ENCODE measurements around the gene IFT172. TPM values are rescaled to one million over a fixed set of nuclear protein-coding genes. Genes with fewer than 3 reads are reported as not detected.

Gene IFT172
- total and polyA plus RNA-seq, 2 donors (not counting 1 experiment from before 2014, with no cell fraction given) = 21.4 to 33.3 TPM

DNA sequence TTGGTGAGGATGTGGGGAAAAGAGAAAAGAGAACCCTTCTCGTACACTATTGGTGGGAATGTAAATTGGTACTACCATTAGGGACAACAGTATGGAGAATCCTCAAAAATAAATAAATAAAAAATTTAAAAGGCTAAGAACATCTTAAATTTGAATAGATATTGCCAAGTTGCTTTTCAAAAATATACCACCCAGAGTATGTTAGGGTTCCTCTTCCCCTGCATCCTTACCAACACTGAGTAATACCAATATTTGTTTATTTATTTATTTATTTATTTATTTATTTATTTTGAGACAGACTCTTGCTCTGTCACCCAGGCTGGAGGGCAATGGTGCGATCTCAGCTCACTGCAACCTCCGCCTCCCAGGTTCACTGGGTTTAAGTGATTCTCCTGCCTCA, 66.6 kb downstream of the IFT172 start:
- no peak for DNase-seq
- H4K20me1 ChIP-seq (ENCODE audit: control insufficient read depth, insufficient read depth, low read length, poor library complexity, severe bottlenecking) = no peaks in the 10 kb centered on the region
- H3K79me2 ChIP-seq (ENCODE audit: control insufficient read depth, insufficient read depth, low read length) = no peaks in the 10 kb centered on the region
- ATAC-seq (ENCODE audit: low read depth) = no peak
- H3K27ac ChIP-seq (ENCODE audit: low read length in 2 of 2) = no peak overlapping the region
- Mint-ChIP-seq H3K27ac (no peak overlapping the region), H3K27me3 (peaks cover 7% of the 10 kb centered on the region), H3K4me3 (no peak overlapping the region), H3K4me1 (peaks cover 5% of the 10 kb centered on the region), H3K9me3 (ENCODE audit: insufficient read depth) (no peaks in the 10 kb centered on the region)
- no peak overlapping the region for H3K9ac ChIP-seq (ENCODE audit: low read length)
- WGBS (ENCODE audit: insufficient coverage) = 100% methylated on average over 2 of the region's 3 CpGs
- H2AFZ ChIP-seq (ENCODE audit: insufficient read depth, low read depth, low read length, poor library complexity, severe bottlenecking) = no peak overlapping the region
- ChIA-PET POLR2A (no interaction called here), CTCF (no interaction called here)
- no peak for TF ChIP-seq EZH2 (IDR thresholded peaks at IDR 0.05; ENCODE audit: borderline replicate concordance, insufficient read depth, low read depth, low read length, poor library complexity, severe bottlenecking)
- no peak for TF ChIP-seq CTCF (IDR thresholded peaks at IDR 0.05)
- no peak overlapping the region for H3K4me2 ChIP-seq (replicated peaks; ENCODE audit: low read depth, low read length, poor library complexity, severe bottlenecking)
- H3K4me3 ChIP-seq (ENCODE audit: control extremely low read depth in 1 of 5, extremely low read depth in 1 of 5, insufficient read depth in 1 of 5, low read depth in 2 of 5, low read length in 4 of 5) = no peak overlapping the region
- no peaks in the 10 kb centered on the region for H3K27me3 ChIP-seq (replicated peaks in 1 of 4; ENCODE audit: control extremely low read depth in 1 of 4, control insufficient read depth in 3 of 4, insufficient read depth in 4 of 4, low read length in 3 of 4)
- H3K36me3 ChIP-seq (replicated peaks in 1 of 2; ENCODE audit: control extremely low read depth in 1 of 2, control insufficient read depth in 1 of 2, extremely low read depth in 1 of 2, insufficient read depth in 2 of 2, low read length in 1 of 2) = no peaks in the 10 kb centered on the region
- intact Hi-C loops (cut with micrococcal nuclease) = no loop called here
- no peaks in the 10 kb centered on the region for H3K9me3 ChIP-seq (ENCODE audit: control extremely low read depth in 1 of 3, control insufficient read depth in 2 of 3, insufficient read depth in 1 of 3, low read length in 2 of 3)
- H3K4me1 ChIP-seq (ENCODE audit: control insufficient read depth in 2 of 2, insufficient read depth in 2 of 2, low read length in 2 of 2) = peaks cover 4 to 6% of the 10 kb centered on the region in 2 donors

DNA sequence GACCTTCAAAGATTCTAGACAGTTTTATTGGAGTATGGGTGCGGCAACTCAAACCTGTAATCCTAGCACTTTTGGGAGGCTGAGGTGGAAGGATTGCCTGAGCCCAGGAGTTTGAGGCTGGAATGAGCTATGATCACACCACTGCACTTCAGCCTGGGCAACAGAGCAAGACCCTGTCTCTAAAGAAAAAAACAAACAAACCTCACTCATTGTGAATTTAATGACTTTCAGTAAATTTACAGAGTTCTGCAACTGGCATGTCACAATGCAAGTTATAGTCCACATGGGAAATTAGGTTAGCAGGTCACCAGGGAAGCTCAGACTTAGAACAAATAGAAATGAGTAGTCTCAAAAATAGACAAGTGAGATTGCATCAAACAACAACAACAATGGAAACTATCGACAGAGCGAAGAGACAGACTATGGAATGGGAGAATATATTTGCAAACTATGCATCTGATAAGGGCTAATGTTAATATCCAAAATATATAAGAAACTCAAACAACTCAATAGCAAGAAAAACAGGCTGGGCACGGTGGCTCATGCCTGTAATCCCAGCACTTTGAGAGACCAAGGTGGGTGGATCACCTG, 67.8 kb downstream of the IFT172 start:
- H3K4me1 ChIP-seq (ENCODE audit: control insufficient read depth in 2 of 2, insufficient read depth in 2 of 2, low read length in 2 of 2) = no peaks in the 10 kb centered on the region
- H3K27ac ChIP-seq (ENCODE audit: low read length in 2 of 2) = no peak overlapping the region
- POLR2A ChIA-PET = no interaction called here
- H3K9me3 ChIP-seq (ENCODE audit: control extremely low read depth in 1 of 3, control insufficient read depth in 2 of 3, insufficient read depth in 1 of 3, low read length in 2 of 3) = no peaks in the 10 kb centered on the region
- no peak overlapping the region for H3K4me2 ChIP-seq (replicated peaks; ENCODE audit: low read depth, low read length, poor library complexity, severe bottlenecking)
- Mint-ChIP-seq H3K9me3 (ENCODE audit: insufficient read depth) (no peaks in the 10 kb centered on the region), H3K4me3 (no peak overlapping the region), H3K4me1 (no peaks in the 10 kb centered on the region), H3K27ac (no peak overlapping the region), H3K27me3 (peaks cover 7% of the 10 kb centered on the region)
- no peak for TF ChIP-seq CTCF (IDR thresholded peaks at IDR 0.05)
- no peak for TF ChIP-seq EZH2 (IDR thresholded peaks at IDR 0.05; ENCODE audit: borderline replicate concordance, insufficient read depth, low read depth, low read length, poor library complexity, severe bottlenecking)
- DNase-seq = no peak
- no peak overlapping the region for H2AFZ ChIP-seq (ENCODE audit: insufficient read depth, low read depth, low read length, poor library complexity, severe bottlenecking)
- no peak for ATAC-seq (ENCODE audit: low read depth)
- H3K4me3 ChIP-seq (ENCODE audit: control extremely low read depth in 1 of 5, extremely low read depth in 1 of 5, insufficient read depth in 1 of 5, low read depth in 2 of 5, low read length in 4 of 5) = no peak overlapping the region
- no peaks in the 10 kb centered on the region for H3K36me3 ChIP-seq (replicated peaks in 1 of 2; ENCODE audit: control extremely low read depth in 1 of 2, control insufficient read depth in 1 of 2, extremely low read depth in 1 of 2, insufficient read depth in 2 of 2, low read length in 1 of 2)
- no peaks in the 10 kb centered on the region for H3K27me3 ChIP-seq (replicated peaks in 1 of 4; ENCODE audit: control extremely low read depth in 1 of 4, control insufficient read depth in 3 of 4, insufficient read depth in 4 of 4, low read length in 3 of 4)
- CTCF ChIA-PET = no interaction called here
- H4K20me1 ChIP-seq (ENCODE audit: control insufficient read depth, insufficient read depth, low read length, poor library complexity, severe bottlenecking) = no peaks in the 10 kb centered on the region
- intact Hi-C loops (cut with micrococcal nuclease) = no loop called here
- no peak overlapping the region for H3K9ac ChIP-seq (ENCODE audit: low read length)
- WGBS (ENCODE audit: insufficient coverage) = no CpG with 5 or more reads among the region's 4 CpGs
- no peaks in the 10 kb centered on the region for H3K79me2 ChIP-seq (ENCODE audit: control insufficient read depth, insufficient read depth, low read length)

Data from B cell (primary cell).